GM19238 (cell line): Measurements from ENCODE around the gene ZNF668.

Experiments
- DNase-seq: peaks from one replicate; pipeline ENCODE4 v3.0.0; 2011; ENCODE audit warnings: low spot score; ENCODE audit not compliant: insufficient read length

Gene ZNF668

GRCh38 chr16:31081428-31082351, 7.7 kb upstream of the ZNF668 start:
- DNase-seq: no peak

- DNase-seq: no peak
Observed at GRCh38 chr16:31080756-31081419, 6.8 kb upstream of the ZNF668 start.

- DNase-seq: no peak
Observed at GRCh38 chr16:31080035-31080629, 6.1 kb upstream of the ZNF668 start.

GRCh38 chr16:31079342-31079944, 5.4 kb upstream of the ZNF668 start:
- DNase-seq: no peak

- no peak for DNase-seq
Observed at GRCh38 chr16:31078597-31079341, 4.7 kb upstream of the ZNF668 start.

- DNase-seq: no peak
Observed at GRCh38 chr16:31077592-31078396, 3.8 kb upstream of the ZNF668 start.

- DNase-seq: no peak
Observed at GRCh38 chr16:31077024-31077423, 3.0 kb upstream of the ZNF668 start.

- no peak for DNase-seq
Observed at GRCh38 chr16:31076319-31076718, 2.3 kb upstream of the ZNF668 start.

GRCh38 chr16:31074814-31075183, 759 bp upstream of the ZNF668 start:
- no peak for DNase-seq

GRCh38 chr16:31073142-31073969, 684 bp downstream of the ZNF668 start:
- peak; percentile 83 for DNase-seq

- DNase-seq: no peak
Observed at GRCh38 chr16:31072540-31073141, 1.4 kb downstream of the ZNF668 start.

GRCh38 chr16:31071861-31072260, 2.2 kb downstream of the ZNF668 start:
- DNase-seq: no peak

- DNase-seq: no peak
Observed at GRCh38 chr16:31067342-31067741, 6.7 kb downstream of the ZNF668 start.

GRCh38 chr16:31064882-31065461, 9.1 kb downstream of the ZNF668 start:
- no peak for DNase-seq

- no peak for DNase-seq
Observed at GRCh38 chr16:31063843-31064611, 10.0 kb downstream of the ZNF668 start.

- no peak for DNase-seq
Observed at GRCh38 chr16:31063495-31063842, 10.6 kb downstream of the ZNF668 start.

GRCh38 chr16:31061813-31062440, 12.1 kb downstream of the ZNF668 start:
- DNase-seq: no peak
